RWPE2 (cell line): ENCODE results near the gene HS3ST2.

Experiments
- ATAC-seq: fragments of 200-7000 bp; cut with Tn5 transposase; 3 replicates; pipeline ENCODE4 v1.9.1; 2021; ENCODE audit warnings: low read depth
- DNase-seq: peaks from one replicate; pipeline ENCODE4 v3.0.0-alpha.2; 2020; ENCODE audit warnings: low spot score
- H3K27ac ChIP-seq: fragments of 450-650 bp; 2 replicates; pipeline ENCODE4 v1.5.1; 2017; ENCODE audit warnings: mild to moderate bottlenecking; ENCODE audit not compliant: poor library complexity, severe bottlenecking
- H3K27me3 ChIP-seq: fragments of 250-450 bp; sonication (Bioruptor Pico); 2 replicates; pipeline ENCODE4 v1.5.1; 2021; ENCODE audit warnings: mild to moderate bottlenecking, moderate library complexity; ENCODE audit not compliant: insufficient read depth, poor library complexity, severe bottlenecking
- H3K36me3 ChIP-seq: fragments of 250-450 bp; sonication (Bioruptor Pico); 2 replicates; pipeline ENCODE4 v1.5.1; 2020; ENCODE audit warnings: low read depth, mild to moderate bottlenecking, moderate library complexity
- H3K4me1 ChIP-seq: fragments of 250-450 bp; sonication (Bioruptor Pico); 2 replicates; pipeline ENCODE4 v1.5.1; 2021; ENCODE audit warnings: mild to moderate bottlenecking, moderate library complexity; ENCODE audit not compliant: insufficient read depth, poor library complexity, severe bottlenecking
- H3K4me3 ChIP-seq: fragments of 250-450 bp; sonication (Bioruptor Pico); 2 replicates; pipeline ENCODE4 v1.5.1; 2021; ENCODE audit warnings: mild to moderate bottlenecking, moderate library complexity; ENCODE audit not compliant: severe bottlenecking
- H3K9me3 ChIP-seq: fragments of 250-450 bp; sonication (Bioruptor Pico); 2 replicates; pipeline ENCODE4 v1.5.1; 2021; ENCODE audit warnings: mild to moderate bottlenecking, moderate library complexity; ENCODE audit not compliant: severe bottlenecking
- CTCF ChIP-seq: fragments of 450-650 bp; IDR thresholded peaks from one replicate; pipeline ENCODE4 v1.5.1; 2017; ENCODE audit warnings: mild to moderate bottlenecking, moderate library complexity; ENCODE audit not compliant: poor library complexity, severe bottlenecking

Gene HS3ST2

GRCh38 chr16:22923491-22923890 lies 109.5 kb downstream of the HS3ST2 start:
- Histone ChIP-seq H3K27ac (no peak overlapping the region), H3K4me1 (no peaks in the 10 kb centered on the region), H3K27me3 (peaks cover 7% of the 10 kb centered on the region), H3K36me3 (no peaks in the 10 kb centered on the region), H3K4me3 (no peak overlapping the region), H3K9me3 (no peaks in the 10 kb centered on the region)
- DNase-seq (no peak), ATAC-seq (no peak)
- no peak for TF ChIP-seq CTCF

- ATAC-seq, result no peak
Observed at GRCh38 chr16:22924492-22924891, 110.5 kb downstream of the HS3ST2 start.

GRCh38 chr16:22926105-22926751 lies 112.3 kb downstream of the HS3ST2 start:
- no peak overlapping the region for H3K27ac ChIP-seq
- peaks cover 15% of the 10 kb centered on the region for H3K27me3 ChIP-seq
- no peak for ATAC-seq
- no peak overlapping the region for H3K4me3 ChIP-seq
- no peak for DNase-seq
- no peaks in the 10 kb centered on the region for H3K36me3 ChIP-seq
- no peaks in the 10 kb centered on the region for H3K4me1 ChIP-seq
- no peak for TF ChIP-seq CTCF
- no peaks in the 10 kb centered on the region for H3K9me3 ChIP-seq

More at GRCh38 chr16:22924492-22924891, 110.5 kb downstream of the HS3ST2 start:
- Histone ChIP-seq H3K27ac (no peak overlapping the region), H3K4me3 (no peak overlapping the region), H3K9me3 (no peaks in the 10 kb centered on the region), H3K36me3 (no peaks in the 10 kb centered on the region), H3K27me3 (peaks cover 8% of the 10 kb centered on the region), H3K4me1 (no peaks in the 10 kb centered on the region)
- DNase-seq, result no peak
- no peak for TF ChIP-seq CTCF

GRCh38 chr16:22927306-22927705 lies 113.3 kb downstream of the HS3ST2 start:
- Histone ChIP-seq H3K27me3 (peaks cover 16% of the 10 kb centered on the region), H3K36me3 (no peaks in the 10 kb centered on the region), H3K27ac (no peak overlapping the region), H3K4me1 (no peaks in the 10 kb centered on the region), H3K9me3 (no peaks in the 10 kb centered on the region), H3K4me3 (no peak overlapping the region)
- ATAC-seq (no peak), DNase-seq (no peak)
- no peak for TF ChIP-seq CTCF

GRCh38 chr16:22928882-22929435 lies 115.0 kb downstream of the HS3ST2 start:
- TF ChIP-seq CTCF, result no peak
- Histone ChIP-seq H3K27ac (no peak overlapping the region), H3K9me3 (no peaks in the 10 kb centered on the region), H3K36me3 (no peaks in the 10 kb centered on the region), H3K27me3 (peaks cover 19% of the 10 kb centered on the region), H3K4me3 (no peak overlapping the region), H3K4me1 (no peaks in the 10 kb centered on the region)
- no peak for ATAC-seq
- no peak for DNase-seq
